ENCODE results near the gene RAB34.

- TF ChIP-seq CTCF (IDR thresholded peaks at IDR 0.05; ENCODE audit: insufficient read depth, low read depth, low read length) (no peak), EZH2 (IDR thresholded peaks at IDR 0.05; ENCODE audit: insufficient read depth, low read length) (no peak)
Observed at GRCh38 chr17:28684963-28685362, 32.7 kb downstream of the RAB34 start.
